ENCODE results near the gene OPN5.

The OPN5 gene

DNA sequence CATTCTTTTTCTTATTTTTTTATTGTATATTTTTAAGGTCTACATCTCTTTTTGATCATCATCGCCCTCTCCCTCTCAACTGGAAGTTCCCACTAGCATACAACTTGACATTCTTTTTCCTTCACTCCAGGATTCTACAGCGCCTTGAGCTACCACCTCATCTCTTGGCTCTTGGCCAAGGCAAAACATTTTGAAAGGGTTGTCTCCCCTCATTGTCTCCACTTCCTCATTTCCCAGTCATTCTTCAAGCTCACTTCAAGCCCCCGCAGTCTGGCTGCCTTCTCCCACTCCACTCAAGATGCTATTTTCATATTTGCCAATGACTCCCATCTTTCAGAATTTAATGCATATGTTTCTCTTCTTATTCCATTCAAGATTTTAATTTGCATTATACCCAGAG lies 63.0 kb downstream of the OPN5 start:
- TF ChIP-seq, protein P1, sequence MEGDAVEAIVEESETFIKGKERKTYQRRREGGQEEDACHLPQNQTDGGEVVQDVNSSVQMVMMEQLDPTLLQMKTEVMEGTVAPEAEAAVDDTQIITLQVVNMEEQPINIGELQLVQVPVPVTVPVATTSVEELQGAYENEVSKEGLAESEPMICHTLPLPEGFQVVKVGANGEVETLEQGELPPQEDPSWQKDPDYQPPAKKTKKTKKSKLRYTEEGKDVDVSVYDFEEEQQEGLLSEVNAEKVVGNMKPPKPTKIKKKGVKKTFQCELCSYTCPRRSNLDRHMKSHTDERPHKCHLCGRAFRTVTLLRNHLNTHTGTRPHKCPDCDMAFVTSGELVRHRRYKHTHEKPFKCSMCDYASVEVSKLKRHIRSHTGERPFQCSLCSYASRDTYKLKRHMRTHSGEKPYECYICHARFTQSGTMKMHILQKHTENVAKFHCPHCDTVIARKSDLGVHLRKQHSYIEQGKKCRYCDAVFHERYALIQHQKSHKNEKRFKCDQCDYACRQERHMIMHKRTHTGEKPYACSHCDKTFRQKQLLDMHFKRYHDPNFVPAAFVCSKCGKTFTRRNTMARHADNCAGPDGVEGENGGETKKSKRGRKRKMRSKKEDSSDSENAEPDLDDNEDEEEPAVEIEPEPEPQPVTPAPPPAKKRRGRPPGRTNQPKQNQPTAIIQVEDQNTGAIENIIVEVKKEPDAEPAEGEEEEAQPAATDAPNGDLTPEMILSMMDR (IDR thresholded peaks at IDR 0.05) = no peak

GRCh38 chr6:47846752-47847151 lies 64.9 kb downstream of the OPN5 start:
- TF ChIP-seq, protein P1 (IDR thresholded peaks at IDR 0.05) = no peak

DNA sequence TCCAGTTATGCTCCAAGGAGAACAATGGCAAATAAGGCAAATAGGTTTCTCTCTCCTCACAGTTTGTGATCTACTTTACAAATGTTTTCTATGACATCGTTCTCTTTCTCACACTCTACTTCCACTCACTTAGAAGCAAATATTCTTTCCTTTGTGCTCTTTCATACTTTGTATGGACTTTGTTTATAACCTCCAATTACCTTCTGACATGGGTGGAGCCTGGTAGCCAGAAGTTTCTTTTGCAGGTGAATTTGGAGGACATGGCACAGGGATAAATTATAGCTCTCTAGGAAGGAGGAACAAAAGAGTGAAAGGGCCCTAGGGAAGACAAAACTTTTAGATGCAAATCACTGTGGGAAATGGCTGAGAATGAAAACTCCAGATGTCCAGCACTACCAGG lies 69.3 kb downstream of the OPN5 start:
- TF ChIP-seq, protein P1 (IDR thresholded peaks at IDR 0.05) = no peak

DNA sequence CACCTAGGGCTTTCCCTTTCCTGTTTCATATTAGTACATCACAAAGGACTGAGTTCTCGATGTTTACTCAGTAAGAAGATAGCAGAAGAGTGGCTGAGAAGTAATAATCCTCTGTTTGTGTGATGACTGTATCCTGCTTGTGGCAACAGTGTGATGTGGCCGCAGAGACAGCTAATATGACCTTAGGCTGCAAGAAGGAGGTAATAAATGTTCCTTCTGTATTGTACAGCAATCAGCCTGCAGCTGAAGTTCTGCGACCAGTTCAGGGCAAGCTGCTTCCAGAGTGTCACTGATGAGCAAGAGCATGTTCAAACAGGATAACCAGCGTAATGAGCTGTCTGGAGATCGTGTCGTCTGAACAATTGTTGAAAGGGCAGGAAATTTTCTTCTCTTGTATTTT lies 70.9 kb downstream of the OPN5 start:
- TF ChIP-seq, protein P1 (IDR thresholded peaks at IDR 0.05) = no peak

DNA sequence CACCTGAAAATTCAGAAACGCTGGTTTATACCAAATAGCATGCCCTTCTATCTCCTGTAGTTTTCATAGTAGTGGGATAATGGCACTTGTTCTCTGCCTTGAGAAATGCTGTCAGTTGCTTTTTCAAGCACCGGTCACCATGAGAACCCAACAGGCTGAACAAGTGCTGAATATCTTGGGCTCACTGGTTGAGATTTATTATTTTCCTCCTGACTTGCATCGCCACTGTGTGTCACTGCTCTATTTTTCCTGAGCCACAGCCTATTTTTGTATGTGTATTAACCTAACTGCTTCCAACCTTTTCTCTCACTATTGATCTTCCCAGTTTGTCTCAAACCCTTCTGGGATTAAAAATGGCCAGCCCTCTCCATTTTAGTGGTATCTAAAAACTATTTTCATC lies 71.9 kb downstream of the OPN5 start:
- TF ChIP-seq, protein P1 (IDR thresholded peaks at IDR 0.05) = no peak

GRCh38 chr6:47854971-47855370 lies 73.1 kb downstream of the OPN5 start:
- TF ChIP-seq, protein P1 (IDR thresholded peaks at IDR 0.05) = no peak

- TF ChIP-seq, protein P1 (IDR thresholded peaks at IDR 0.05) = no peak
These were observed 77.3 kb downstream of the OPN5 start for GRCh38 chr6:47859175-47859574.

- TF ChIP-seq, protein P1 (IDR thresholded peaks at IDR 0.05) = no peak
These were observed 80.9 kb downstream of the OPN5 start for GRCh38 chr6:47862731-47863130.
